GM23338 (cell line): Measurements from ENCODE around the gene GPR39. TPM values are rescaled to one million over a fixed set of nuclear protein-coding genes. Genes with fewer than 3 reads are reported as not detected.

ENCODE experiments used
- ATAC-seq: fragments of 200-7000 bp; cut with Tn5 transposase; 3 replicates; pipeline ENCODE4 v1.9.1; 2020
- DNase-seq: peaks from one replicate; pipeline ENCODE4 v3.0.0-alpha.2; 2015; ENCODE audit warnings: low spot score
- H2AFZ ChIP-seq: fragments of 200-600 bp; sonication (generic); 2 replicates; pipeline ENCODE4 v1.8.0; 2016; ENCODE audit warnings: antibody characterized with exemption, mild to moderate bottlenecking, moderate library complexity
- H3F3A ChIP-seq: fragments of 200-600 bp; sonication (generic); replicated peaks from 2 replicates; pipeline ENCODE4 v1.8.0; 2017; ENCODE audit warnings: antibody characterized with exemption, mixed run types, low read depth
- H3K27ac ChIP-seq: fragments of 200-600 bp; sonication (generic); 2 replicates; pipeline ENCODE4 v1.6.1; 2016; ENCODE audit warnings: low read depth
- H3K27me3 ChIP-seq: fragments of 200-600 bp; sonication (generic); 2 replicates; pipeline ENCODE4 v1.8.0; 2016; ENCODE audit warnings: mild to moderate bottlenecking, mixed run types, moderate library complexity; ENCODE audit not compliant: insufficient read depth
- H3K36me3 ChIP-seq: fragments of 200-600 bp; sonication (generic); 2 replicates; pipeline ENCODE4 v1.8.0; 2016; ENCODE audit warnings: mild to moderate bottlenecking; ENCODE audit not compliant: insufficient read depth
- H3K4me1 ChIP-seq: fragments of 200-600 bp; sonication (generic); 2 replicates; pipeline ENCODE4 v1.8.0; 2016; ENCODE audit warnings: mild to moderate bottlenecking, moderate library complexity; ENCODE audit not compliant: insufficient read depth
- H3K4me2 ChIP-seq: fragments of 200-600 bp; sonication (generic); 2 replicates; pipeline ENCODE4 v1.7.1; 2017; ENCODE audit warnings: mixed run types
- H3K4me3 ChIP-seq: fragments of 200-600 bp; sonication (generic); 2 replicates; pipeline ENCODE4 v1.6.1; 2016; ENCODE audit warnings: mixed run types
- H3K79me2 ChIP-seq: fragments of 200-600 bp; sonication (generic); replicated peaks from 2 replicates; pipeline ENCODE4 v1.8.0; 2017; ENCODE audit warnings: mild to moderate bottlenecking; ENCODE audit not compliant: insufficient read depth
- H3K9me2 ChIP-seq: fragments of 200-600 bp; sonication (generic); 2 replicates; pipeline ENCODE4 v1.8.0; 2017; ENCODE audit not compliant: insufficient read depth
- H4K20me1 ChIP-seq: fragments of 200-600 bp; sonication (generic); replicated peaks from 2 replicates; pipeline ENCODE4 v1.8.0; 2017; ENCODE audit warnings: mild to moderate bottlenecking; ENCODE audit not compliant: insufficient read depth
- H3K27ac Mint-ChIP-seq: 2 replicates; pipeline ENCODE4 v1.8.0; 2020; ENCODE audit warnings: inconsistent platforms, mild to moderate bottlenecking, moderate library complexity, mixed read lengths
- H3K27me3 Mint-ChIP-seq: 3 replicates; pipeline ENCODE4 v1.8.0; 2022; ENCODE audit warnings: low read depth, mild to moderate bottlenecking, moderate library complexity, mixed read lengths, inconsistent platforms; ENCODE audit not compliant: insufficient read depth, poor library complexity
- H3K36me3 Mint-ChIP-seq: 3 replicates; pipeline ENCODE4 v1.8.0; 2021; ENCODE audit warnings: low read depth, mild to moderate bottlenecking, inconsistent platforms, moderate library complexity, mixed read lengths
- H3K4me1 Mint-ChIP-seq: 3 replicates; pipeline ENCODE4 v1.8.0; 2020; ENCODE audit warnings: mild to moderate bottlenecking, inconsistent platforms, mixed read lengths
- H3K4me3 Mint-ChIP-seq: 3 replicates; pipeline ENCODE4 v1.8.0; 2021; ENCODE audit warnings: moderate library complexity, mild to moderate bottlenecking, inconsistent platforms, mixed read lengths
- H3K9me3 Mint-ChIP-seq: 3 replicates; pipeline ENCODE4 v1.8.0; 2020; ENCODE audit warnings: moderate library complexity, mild to moderate bottlenecking, inconsistent platforms, mixed read lengths
- CREB1 ChIP-seq: fragments of 250-450 bp; sonication (Bioruptor Pico); IDR thresholded peaks from 2 replicates; pipeline ENCODE4 v1.5.0; 2020; ENCODE audit warnings: low read depth, mild to moderate bottlenecking, moderate library complexity
- CTCF ChIP-seq, 2 experiments: fragments of 200-600 bp in 1 of 2; sonication (generic) in 1 of 2; conservative IDR thresholded peaks; 2 replicates each; pipeline versions ENCODE4 v1.5.1 to v1.6.1; 2016 to 2017; ENCODE audit warnings: antibody characterized with exemption in 2 of 2, low read depth in 2 of 2, mild to moderate bottlenecking in 2 of 2, moderate library complexity in 1 of 2
- EZH2 ChIP-seq: fragments of 200-600 bp; sonication (generic); IDR thresholded peaks from one replicate; pipeline ENCODE4 v1.8.0; 2017; ENCODE audit warnings: antibody characterized with exemption, mild to moderate bottlenecking, low read depth; ENCODE audit not compliant: unreplicated experiment
- EZH2phosphoT487 ChIP-seq: fragments of 200-600 bp; sonication (generic); IDR thresholded peaks from one replicate; pipeline ENCODE4 v1.8.1; 2018; ENCODE audit warnings: antibody characterized with exemption; ENCODE audit not compliant: unreplicated experiment
- JUNB ChIP-seq: IDR thresholded peaks from one replicate; pipeline ENCODE4 v1.6.1; 2016; ENCODE audit warnings: antibody characterized with exemption; ENCODE audit not compliant: unreplicated experiment
- NANOG ChIP-seq: IDR thresholded peaks from 2 replicates; pipeline ENCODE4 v1.6.1; 2016; ENCODE audit warnings: antibody characterized with exemption, borderline replicate concordance
- POLR2AphosphoS5 ChIP-seq: IDR thresholded peaks from 2 replicates; pipeline ENCODE4 v1.6.1; 2016; ENCODE audit warnings: antibody characterized with exemption, low read depth
- REST ChIP-seq: IDR thresholded peaks from one replicate; pipeline ENCODE4 v1.6.1; 2018; ENCODE audit warnings: antibody characterized with exemption; ENCODE audit not compliant: unreplicated experiment
- STAT1 ChIP-seq: IDR thresholded peaks from one replicate; pipeline ENCODE4 v1.6.1; 2016; ENCODE audit warnings: antibody characterized with exemption; ENCODE audit not compliant: unreplicated experiment
- ZNF114 ChIP-seq: fragments of 250-450 bp; sonication (Bioruptor Pico); IDR thresholded peaks from 2 replicates; pipeline ENCODE4 v1.5.0; 2020; ENCODE audit warnings: mild to moderate bottlenecking, moderate library complexity
- ZNF331 ChIP-seq: fragments of 250-450 bp; sonication (Bioruptor Pico); IDR thresholded peaks from 2 replicates; pipeline ENCODE4 v1.5.0; 2020; ENCODE audit warnings: low read depth, mild to moderate bottlenecking, moderate library complexity
- polyA plus RNA-seq: library from polyadenylated mRNA; unstranded; fragments of >200 nt; fragmentation: Nextera tagmentation; extraction: Ambion mirVana; gene quantifications from 2 replicates; pipeline ENCODE4 v1.2.1, GENCODE V29; 2016
- total RNA-seq: library from RNA; depleted of rRNA; stranded (reverse); fragments of >200 nt; shearing (Covaris generic); gene quantifications from 2 replicates; pipeline ENCODE4 v1.2.3, GENCODE V29; 2014
- TF ChIP-seq, protein P1 (sequence below): fragments of 250-450 bp; sonication (Bioruptor Pico); IDR thresholded peaks from 2 replicates; pipeline ENCODE4 v1.5.0; 2020; ENCODE audit warnings: mild to moderate bottlenecking, moderate library complexity

The GPR39 gene
- total and polyA plus RNA-seq, 2 experiments from 2014 or later, result 0.55 to 1.9 TPM

- Histone ChIP-seq H3K79me2 (no peaks in the 10 kb centered on the region), H2AFZ (no peak overlapping the region), H3K4me1 (no peaks in the 10 kb centered on the region), H3K36me3 (no peaks in the 10 kb centered on the region), H3K9me2 (no peaks in the 10 kb centered on the region), H4K20me1 (no peaks in the 10 kb centered on the region), H3K27ac (no peak overlapping the region), H3K27me3 (no peaks in the 10 kb centered on the region), H3K4me2 (no peak overlapping the region), H3K4me3 (no peak overlapping the region), H3F3A (no peaks in the 10 kb centered on the region)
- H3K36me3 Mint-ChIP-seq, result peaks cover 19% of the 10 kb centered on the region
- no peak overlapping the region for H3K4me3 Mint-ChIP-seq
- no peak for ATAC-seq
- peaks cover 36% of the 10 kb centered on the region for H3K9me3 Mint-ChIP-seq
- DNase-seq, result no peak
- H3K27me3 Mint-ChIP-seq, result no peaks in the 10 kb centered on the region
- TF ChIP-seq, protein P1, sequence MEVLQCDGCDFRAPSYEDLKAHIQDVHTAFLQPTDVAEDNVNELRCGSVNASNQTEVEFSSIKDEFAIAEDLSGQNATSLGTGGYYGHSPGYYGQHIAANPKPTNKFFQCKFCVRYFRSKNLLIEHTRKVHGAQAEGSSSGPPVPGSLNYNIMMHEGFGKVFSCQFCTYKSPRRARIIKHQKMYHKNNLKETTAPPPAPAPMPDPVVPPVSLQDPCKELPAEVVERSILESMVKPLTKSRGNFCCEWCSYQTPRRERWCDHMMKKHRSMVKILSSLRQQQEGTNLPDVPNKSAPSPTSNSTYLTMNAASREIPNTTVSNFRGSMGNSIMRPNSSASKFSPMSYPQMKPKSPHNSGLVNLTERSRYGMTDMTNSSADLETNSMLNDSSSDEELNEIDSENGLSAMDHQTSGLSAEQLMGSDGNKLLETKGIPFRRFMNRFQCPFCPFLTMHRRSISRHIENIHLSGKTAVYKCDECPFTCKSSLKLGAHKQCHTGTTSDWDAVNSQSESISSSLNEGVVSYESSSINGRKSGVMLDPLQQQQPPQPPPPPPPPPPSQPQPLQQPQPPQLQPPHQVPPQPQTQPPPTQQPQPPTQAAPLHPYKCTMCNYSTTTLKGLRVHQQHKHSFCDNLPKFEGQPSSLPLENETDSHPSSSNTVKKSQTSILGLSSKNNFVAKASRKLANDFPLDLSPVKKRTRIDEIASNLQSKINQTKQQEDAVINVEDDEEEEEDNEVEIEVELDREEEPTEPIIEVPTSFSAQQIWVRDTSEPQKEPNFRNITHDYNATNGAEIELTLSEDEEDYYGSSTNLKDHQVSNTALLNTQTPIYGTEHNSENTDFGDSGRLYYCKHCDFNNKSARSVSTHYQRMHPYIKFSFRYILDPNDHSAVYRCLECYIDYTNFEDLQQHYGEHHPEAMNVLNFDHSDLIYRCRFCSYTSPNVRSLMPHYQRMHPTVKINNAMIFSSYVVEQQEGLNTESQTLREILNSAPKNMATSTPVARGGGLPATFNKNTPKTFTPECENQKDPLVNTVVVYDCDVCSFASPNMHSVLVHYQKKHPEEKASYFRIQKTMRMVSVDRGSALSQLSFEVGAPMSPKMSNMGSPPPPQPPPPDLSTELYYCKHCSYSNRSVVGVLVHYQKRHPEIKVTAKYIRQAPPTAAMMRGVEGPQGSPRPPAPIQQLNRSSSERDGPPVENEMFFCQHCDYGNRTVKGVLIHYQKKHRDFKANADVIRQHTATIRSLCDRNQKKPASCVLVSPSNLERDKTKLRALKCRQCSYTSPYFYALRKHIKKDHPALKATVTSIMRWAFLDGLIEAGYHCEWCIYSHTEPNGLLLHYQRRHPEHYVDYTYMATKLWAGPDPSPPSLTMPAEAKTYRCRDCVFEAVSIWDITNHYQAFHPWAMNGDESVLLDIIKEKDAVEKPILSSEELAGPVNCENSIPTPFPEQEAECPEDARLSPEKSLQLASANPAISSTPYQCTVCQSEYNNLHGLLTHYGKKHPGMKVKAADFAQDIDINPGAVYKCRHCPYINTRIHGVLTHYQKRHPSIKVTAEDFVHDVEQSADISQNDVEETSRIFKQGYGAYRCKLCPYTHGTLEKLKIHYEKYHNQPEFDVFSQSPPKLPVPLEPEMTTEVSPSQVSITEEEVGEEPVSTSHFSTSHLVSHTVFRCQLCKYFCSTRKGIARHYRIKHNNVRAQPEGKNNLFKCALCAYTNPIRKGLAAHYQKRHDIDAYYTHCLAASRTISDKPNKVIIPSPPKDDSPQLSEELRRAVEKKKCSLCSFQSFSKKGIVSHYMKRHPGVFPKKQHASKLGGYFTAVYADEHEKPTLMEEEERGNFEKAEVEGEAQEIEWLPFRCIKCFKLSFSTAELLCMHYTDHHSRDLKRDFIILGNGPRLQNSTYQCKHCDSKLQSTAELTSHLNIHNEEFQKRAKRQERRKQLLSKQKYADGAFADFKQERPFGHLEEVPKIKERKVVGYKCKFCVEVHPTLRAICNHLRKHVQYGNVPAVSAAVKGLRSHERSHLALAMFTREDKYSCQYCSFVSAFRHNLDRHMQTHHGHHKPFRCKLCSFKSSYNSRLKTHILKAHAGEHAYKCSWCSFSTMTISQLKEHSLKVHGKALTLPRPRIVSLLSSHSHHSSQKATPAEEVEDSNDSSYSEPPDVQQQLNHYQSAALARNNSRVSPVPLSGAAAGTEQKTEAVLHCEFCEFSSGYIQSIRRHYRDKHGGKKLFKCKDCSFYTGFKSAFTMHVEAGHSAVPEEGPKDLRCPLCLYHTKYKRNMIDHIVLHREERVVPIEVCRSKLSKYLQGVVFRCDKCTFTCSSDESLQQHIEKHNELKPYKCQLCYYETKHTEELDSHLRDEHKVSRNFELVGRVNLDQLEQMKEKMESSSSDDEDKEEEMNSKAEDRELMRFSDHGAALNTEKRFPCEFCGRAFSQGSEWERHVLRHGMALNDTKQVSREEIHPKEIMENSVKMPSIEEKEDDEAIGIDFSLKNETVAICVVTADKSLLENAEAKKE (CRISPR knock-in tag), result no peak
- TF ChIP-seq ZNF331 (CRISPR knock-in tag) (no peak), EZH2phosphoT487 (no peak), REST (no peak), CTCF (conservative IDR thresholded peaks at IDR 0.05; ENCODE audit: low read depth in 2 of 2) (no peak), JUNB (no peak), POLR2AphosphoS5 (no peak), EZH2 (no peak), NANOG (no peak), ZNF114 (CRISPR knock-in tag) (no peak), CREB1 (CRISPR knock-in tag) (no peak), STAT1 (no peak)
- no peak overlapping the region for H3K27ac Mint-ChIP-seq
- no peaks in the 10 kb centered on the region for H3K4me1 Mint-ChIP-seq
These were observed 121.8 kb downstream of the GPR39 start for GRCh38 chr2:132538331-132538855.
